Cardiac fibroblast (primary cell): ENCODE data around the gene TARDBP.
"Not testable (repeated sequence)": the region's sequence is repeated elsewhere in the genome, so short reads cannot be mapped to it uniquely, and the experiment has no call there.

Source experiments
- DNase-seq, 2 donors: peaks; one replicate each; pipeline versions ENCODE4 v3.0.0 to v3.0.0-alpha.2; 2010; ENCODE audit warnings: low read depth in 2 of 2
- H3K4me3 ChIP-seq, 2 donors: replicated peaks in 1 of 2; 1 replicate in 1 of 2; 2 replicates in 1 of 2; pipeline ENCODE4 v1.5.1; 2011; ENCODE audit warnings: low read depth in 2 of 2, low read length in 2 of 2, mild to moderate bottlenecking in 2 of 2, moderate library complexity in 1 of 2
- CTCF ChIP-seq: IDR thresholded peaks from one replicate; pipeline ENCODE4 v1.5.1; 2011; ENCODE audit warnings: low read depth, mild to moderate bottlenecking, low read length, inconsistent platforms

Gene TARDBP

DNA sequence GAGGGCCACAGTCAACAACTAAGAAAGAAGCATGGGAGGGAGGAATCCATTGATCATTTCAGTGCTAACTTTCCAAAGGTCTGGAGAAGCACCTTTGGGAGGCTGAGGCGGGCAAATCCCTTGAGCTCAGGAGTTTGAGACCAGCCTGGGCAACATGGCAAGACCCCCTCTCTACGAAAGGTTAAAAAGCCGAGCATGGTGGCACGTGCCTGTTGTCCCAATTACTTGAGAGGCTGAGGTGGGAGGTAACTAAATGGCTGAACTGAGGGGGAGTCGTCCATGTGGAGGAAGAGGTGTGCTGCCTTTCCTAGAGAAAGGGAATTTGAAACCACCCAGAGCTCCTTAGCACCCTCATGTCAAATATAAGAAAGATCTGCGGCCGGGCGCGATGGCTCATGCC lies 18.4 kb downstream of the TARDBP start:
- no peak for TF ChIP-seq CTCF
- no peak overlapping the region for H3K4me3 ChIP-seq
- no peak for DNase-seq

DNA sequence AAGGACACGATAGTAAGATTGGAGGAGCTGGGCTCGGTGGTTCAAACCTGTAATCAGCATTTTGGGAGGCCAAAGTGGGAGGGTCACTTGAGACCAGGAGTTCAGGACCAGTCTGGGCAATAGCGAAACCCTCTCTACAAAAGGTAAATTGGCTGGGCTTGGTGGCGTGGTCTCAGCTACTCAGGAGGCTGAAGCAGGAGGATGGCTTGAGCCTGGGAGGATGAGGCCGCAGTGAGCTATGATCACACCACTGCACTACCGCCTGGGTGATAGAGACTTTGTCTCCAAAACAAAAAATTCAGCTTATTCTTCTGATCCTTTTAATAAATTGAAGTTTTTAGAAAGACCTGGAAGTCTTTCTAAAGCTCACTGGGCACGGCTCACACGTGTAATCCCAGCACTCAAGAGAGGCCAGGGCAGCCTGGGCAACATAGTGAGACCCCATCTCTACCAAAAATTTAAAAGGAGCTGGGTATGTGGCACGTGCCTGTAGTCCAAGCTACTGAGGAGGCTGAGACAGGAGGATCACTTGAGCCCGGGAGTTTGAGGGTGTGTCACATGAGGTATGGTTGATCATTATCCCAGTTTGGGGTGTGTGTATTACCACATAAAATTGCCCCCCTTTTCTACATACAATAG lies 19.3 kb downstream of the TARDBP start:
- no peak for DNase-seq
- TF ChIP-seq CTCF, result no peak
- no peak overlapping the region for H3K4me3 ChIP-seq

DNA sequence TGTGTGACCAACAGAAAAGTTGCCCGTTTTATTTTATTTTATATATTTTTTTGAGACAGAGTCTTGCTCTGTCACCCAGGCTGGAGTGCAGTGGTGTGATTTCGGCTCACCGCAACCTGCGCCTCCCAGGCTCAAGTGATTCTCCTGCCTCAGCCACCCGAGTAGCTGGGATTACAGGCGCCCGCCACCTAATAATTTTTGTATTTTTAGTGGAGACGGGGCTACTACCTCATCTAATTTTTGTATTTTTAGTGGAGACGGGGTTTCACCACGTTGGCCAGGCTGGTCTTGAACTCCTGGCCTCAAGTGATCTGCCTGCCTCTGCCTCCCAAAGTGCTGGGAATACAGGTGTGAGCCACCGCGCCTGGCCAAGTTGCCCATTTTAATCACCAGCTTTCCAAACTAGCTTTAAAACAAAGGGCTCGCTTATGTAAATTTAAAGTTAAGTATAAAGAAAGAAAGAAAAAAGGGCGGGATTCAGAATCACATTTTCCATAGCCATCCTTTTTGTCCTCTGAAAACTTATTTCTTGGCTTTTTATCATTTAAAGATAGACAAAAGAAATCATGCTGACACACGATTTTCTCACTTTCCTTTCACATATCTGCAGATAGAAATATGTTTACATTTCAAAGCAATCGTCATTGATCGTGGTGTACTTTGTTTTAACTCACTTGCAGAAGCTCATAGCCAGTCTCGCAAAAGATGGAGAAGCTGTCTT lies 24.7 kb downstream of the TARDBP start:
- not testable (repeated sequence) for H3K4me3 ChIP-seq, DNase-seq

DNA sequence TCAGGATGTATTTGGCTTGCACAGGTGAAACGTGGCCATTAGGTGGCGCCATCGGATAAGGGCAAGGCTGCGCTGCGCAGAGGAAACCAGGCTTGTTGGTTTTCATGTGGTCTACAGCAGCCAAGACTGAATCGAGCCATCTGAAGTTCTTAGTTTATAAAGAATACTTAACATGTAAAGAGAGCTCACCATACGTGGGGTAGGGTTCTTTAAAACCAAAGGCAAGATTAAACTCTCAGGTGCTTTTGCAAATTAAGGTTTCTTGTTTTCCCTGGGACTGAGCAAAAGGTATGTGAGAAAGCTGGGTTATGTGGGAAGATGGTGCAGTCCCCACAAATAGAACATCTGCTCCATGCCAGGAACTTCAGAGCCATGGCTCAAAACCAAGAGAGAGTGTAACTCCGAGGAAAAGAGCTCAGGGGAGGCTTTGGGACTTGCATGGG lies 25.3 kb downstream of the TARDBP start:
- TF ChIP-seq CTCF, result peak; percentile 96
- no peak overlapping the region for H3K4me3 ChIP-seq
- peak; percentile 89 to 91 for DNase-seq

DNA sequence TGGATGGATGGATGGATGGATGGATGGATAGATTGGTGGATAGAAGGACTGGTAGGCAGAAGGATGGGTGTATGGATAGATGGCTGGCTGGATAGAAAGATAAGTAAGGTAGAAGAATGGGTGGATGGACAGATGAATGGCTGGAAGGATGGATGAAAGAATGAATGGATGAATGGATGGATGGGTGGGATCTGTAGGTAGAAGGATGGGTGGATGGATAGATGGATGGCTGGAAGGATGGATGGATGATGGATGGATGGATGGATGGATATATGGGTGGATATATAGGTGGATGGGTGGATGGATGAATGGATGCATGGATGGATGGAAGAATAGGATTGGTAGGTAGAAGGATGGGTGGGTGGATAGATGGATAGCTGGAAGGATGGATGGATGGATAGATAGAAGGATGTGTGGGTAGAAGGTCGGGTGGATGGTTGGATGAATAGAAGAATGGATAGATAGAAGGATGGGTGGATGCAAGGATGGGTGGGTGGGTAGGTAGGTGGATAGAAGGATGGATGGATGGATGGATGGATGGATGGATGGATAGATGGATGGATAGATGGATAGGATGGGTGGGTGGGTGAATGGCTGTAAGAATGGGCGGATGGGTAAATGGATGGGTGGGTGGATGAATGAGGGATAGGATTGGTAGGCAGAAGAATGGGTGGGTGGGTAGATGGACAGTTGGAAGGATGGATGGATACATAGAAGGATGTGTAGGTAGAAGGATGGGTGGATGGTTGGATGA lies 27.1 kb downstream of the TARDBP start:
- no peak for DNase-seq
- H3K4me3 ChIP-seq, result no peak overlapping the region
- no peak for TF ChIP-seq CTCF

GRCh38 chr1:11040105-11040429 lies 27.6 kb downstream of the TARDBP start:
- not testable (repeated sequence) for DNase-seq, H3K4me3 ChIP-seq

GRCh38 chr1:11041048-11041447 lies 28.6 kb downstream of the TARDBP start:
- no peak overlapping the region for H3K4me3 ChIP-seq
- DNase-seq, result no peak
- TF ChIP-seq CTCF, result no peak
